Astrocyte of the cerebellum (primary cell): ENCODE results near the gene MYL11.
A peak's percentile ranks its signal among the peaks of the same experiment; 100 is the strongest.

Experiments used
- DNase-seq: peaks from one replicate; pipeline ENCODE4 v3.0.0-alpha.2; 2011; ENCODE audit warnings: low read depth
- H3K4me3 ChIP-seq: 2 replicates; pipeline ENCODE4 v1.5.1; 2011; ENCODE audit warnings: mild to moderate bottlenecking, low read depth, low read length, moderate library complexity
- CTCF ChIP-seq: IDR thresholded peaks from 2 replicates; pipeline ENCODE4 v1.5.1; 2012; ENCODE audit warnings: low read length, low read depth, moderate library complexity, mild to moderate bottlenecking; ENCODE audit errors: missing control alignments
- in situ Hi-C: cut with HindIII; loops from 2 replicates; pipeline ENCODE4 v1.10.0; 2017; ENCODE audit warnings: low sequenced_read_pairs

The MYL11 gene

GRCh38 chr16:30346286-30346685 lies 28.3 kb upstream of the MYL11 start:
- TF ChIP-seq CTCF, result no peak
- in situ Hi-C loops, result no loop called here
- no peak for DNase-seq
- H3K4me3 ChIP-seq, result no peak overlapping the region

- in situ Hi-C loops, result no loop called here
- no peak overlapping the region for H3K4me3 ChIP-seq
- no peak for DNase-seq
- no peak for TF ChIP-seq CTCF
Observed at GRCh38 chr16:30348113-30348512, 26.5 kb upstream of the MYL11 start.

GRCh38 chr16:30348929-30349328 lies 25.7 kb upstream of the MYL11 start:
- in situ Hi-C loops, result no loop called here
- no peak for TF ChIP-seq CTCF
- DNase-seq, result no peak
- no peak overlapping the region for H3K4me3 ChIP-seq

GRCh38 chr16:30349675-30350074 lies 24.9 kb upstream of the MYL11 start:
- no peak for DNase-seq
- H3K4me3 ChIP-seq, result no peak overlapping the region
- in situ Hi-C loops, result no loop called here
- TF ChIP-seq CTCF, result no peak

- TF ChIP-seq CTCF, result no peak
- DNase-seq, result peak; percentile 41
- in situ Hi-C loops, result no loop called here
- no peak overlapping the region for H3K4me3 ChIP-seq
Observed at GRCh38 chr16:30350134-30350871, 24.3 kb upstream of the MYL11 start.

- no peak for DNase-seq
- TF ChIP-seq CTCF, result no peak
- no peak overlapping the region for H3K4me3 ChIP-seq
- in situ Hi-C loops, result no loop called here
Observed at GRCh38 chr16:30351001-30351441, 23.6 kb upstream of the MYL11 start.
